Measurements from ENCODE around the gene PDZRN4. TPM values are rescaled to one million over a fixed set of nuclear protein-coding genes. Genes with fewer than 3 reads are reported as not detected.

Gene PDZRN4
- total RNA-seq, 4 donors from 2014 or later, result 4.2 to 12.9 (median 8.0) TPM

- H3K9me3 ChIP-seq, result no peaks in the 10 kb centered on the region
- no peak overlapping the region for H3K27ac ChIP-seq
- TF ChIP-seq POLR2AphosphoS5 (IDR thresholded peaks at IDR 0.05) (no peak), EP300 (IDR thresholded peaks at IDR 0.05; ENCODE audit: low read depth) (no peak)
- TF ChIP-seq, protein P1, sequence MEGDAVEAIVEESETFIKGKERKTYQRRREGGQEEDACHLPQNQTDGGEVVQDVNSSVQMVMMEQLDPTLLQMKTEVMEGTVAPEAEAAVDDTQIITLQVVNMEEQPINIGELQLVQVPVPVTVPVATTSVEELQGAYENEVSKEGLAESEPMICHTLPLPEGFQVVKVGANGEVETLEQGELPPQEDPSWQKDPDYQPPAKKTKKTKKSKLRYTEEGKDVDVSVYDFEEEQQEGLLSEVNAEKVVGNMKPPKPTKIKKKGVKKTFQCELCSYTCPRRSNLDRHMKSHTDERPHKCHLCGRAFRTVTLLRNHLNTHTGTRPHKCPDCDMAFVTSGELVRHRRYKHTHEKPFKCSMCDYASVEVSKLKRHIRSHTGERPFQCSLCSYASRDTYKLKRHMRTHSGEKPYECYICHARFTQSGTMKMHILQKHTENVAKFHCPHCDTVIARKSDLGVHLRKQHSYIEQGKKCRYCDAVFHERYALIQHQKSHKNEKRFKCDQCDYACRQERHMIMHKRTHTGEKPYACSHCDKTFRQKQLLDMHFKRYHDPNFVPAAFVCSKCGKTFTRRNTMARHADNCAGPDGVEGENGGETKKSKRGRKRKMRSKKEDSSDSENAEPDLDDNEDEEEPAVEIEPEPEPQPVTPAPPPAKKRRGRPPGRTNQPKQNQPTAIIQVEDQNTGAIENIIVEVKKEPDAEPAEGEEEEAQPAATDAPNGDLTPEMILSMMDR (IDR thresholded peaks at IDR 0.05), result no peak
- H3K36me3 ChIP-seq, result no peaks in the 10 kb centered on the region
- no peaks in the 10 kb centered on the region for H3K27me3 ChIP-seq
- DNase-seq, result no peak
- in situ Hi-C loops (cut with MboI; ENCODE audit: low pct_ligation_motif_present in 1 of 4, low pct_unique_long_range_greater_than_20kb in 1 of 4, low sequenced_read_pairs in 3 of 4), result no loop called here
- intact Hi-C loops (cut with DNase I; ENCODE audit: low total_unique reads), result no loop called here
- no peak overlapping the region for H3K4me3 ChIP-seq
- WGBS, 2 donors (ENCODE audit: low coverage in 1 of 2), result 60 to 68% methylated on average over 1 to 7 of the region's 7 CpGs
- peaks cover 0 to 5% (median 0%) of the 10 kb centered on the region in 4 donors for H3K4me1 ChIP-seq
Observed at GRCh38 chr12:41468756-41469155, 280.6 kb downstream of the PDZRN4 start.

- no peak overlapping the region for H3K27ac ChIP-seq
- H3K36me3 ChIP-seq, result no peaks in the 10 kb centered on the region
- TF ChIP-seq POLR2A (IDR thresholded peaks at IDR 0.05) (no peak), POLR2AphosphoS5 (IDR thresholded peaks at IDR 0.05) (no peak), EP300 (IDR thresholded peaks at IDR 0.05; ENCODE audit: low read depth) (no peak)
- TF ChIP-seq, protein P1 (IDR thresholded peaks at IDR 0.05), result no peak
- intact Hi-C loops (cut with DNase I; ENCODE audit: low total_unique reads), result no loop called here
- no peaks in the 10 kb centered on the region for H3K27me3 ChIP-seq
- in situ Hi-C loops (cut with MboI; ENCODE audit: low pct_ligation_motif_present in 1 of 4, low pct_unique_long_range_greater_than_20kb in 1 of 4, low sequenced_read_pairs in 3 of 4), result no loop called here
- no peaks in the 10 kb centered on the region for H3K4me1 ChIP-seq
- no peak overlapping the region for H3K4me3 ChIP-seq
- WGBS, 2 donors (ENCODE audit: low coverage in 1 of 2), result 60 to 76% methylated on average over 1 of the region's 1 CpG
- DNase-seq, result no peak
- H3K9me3 ChIP-seq, result no peaks in the 10 kb centered on the region
Observed at GRCh38 chr12:41473441-41473840, 285.3 kb downstream of the PDZRN4 start.

GRCh38 chr12:41474001-41474400, 285.9 kb downstream of the PDZRN4 start:
- H3K9me3 ChIP-seq, result no peaks in the 10 kb centered on the region
- no peak overlapping the region for H3K4me3 ChIP-seq
- intact Hi-C loops (cut with DNase I; ENCODE audit: low total_unique reads) (no loop called here), in situ Hi-C loops (cut with MboI; ENCODE audit: low pct_ligation_motif_present in 1 of 4, low pct_unique_long_range_greater_than_20kb in 1 of 4, low sequenced_read_pairs in 3 of 4) (no loop called here)
- DNase-seq, result no peak
- no peaks in the 10 kb centered on the region for H3K27me3 ChIP-seq
- H3K27ac ChIP-seq, result no peak overlapping the region
- H3K4me1 ChIP-seq, result no peaks in the 10 kb centered on the region
- no peaks in the 10 kb centered on the region for H3K36me3 ChIP-seq
- TF ChIP-seq POLR2A (IDR thresholded peaks at IDR 0.05) (no peak), POLR2AphosphoS5 (IDR thresholded peaks at IDR 0.05) (no peak), EP300 (IDR thresholded peaks at IDR 0.05; ENCODE audit: low read depth) (no peak)
- TF ChIP-seq, protein P1 (IDR thresholded peaks at IDR 0.05), result no peak
- 42 to 63% methylated on average over 1 of the region's 1 CpG for WGBS, 2 donors (ENCODE audit: low coverage in 1 of 2)

GRCh38 chr12:41476499-41477439, 288.6 kb downstream of the PDZRN4 start:
- H3K4me1 ChIP-seq, result no peaks in the 10 kb centered on the region
- no peak for TF ChIP-seq POLR2AphosphoS5 (IDR thresholded peaks at IDR 0.05)
- TF ChIP-seq POLR2A (IDR thresholded peaks at IDR 0.05), result no peak
- no peak for TF ChIP-seq EP300 (IDR thresholded peaks at IDR 0.05; ENCODE audit: low read depth)
- TF ChIP-seq, protein P1 (IDR thresholded peaks at IDR 0.05), result no peak
- no peak overlapping the region for H3K4me3 ChIP-seq
- H3K27me3 ChIP-seq, result no peaks in the 10 kb centered on the region
- H3K36me3 ChIP-seq, result no peaks in the 10 kb centered on the region
- H3K27ac ChIP-seq, result no peak overlapping the region
- no peak for DNase-seq
- no peaks in the 10 kb centered on the region for H3K9me3 ChIP-seq
- intact Hi-C loops (cut with DNase I; ENCODE audit: low total_unique reads), result no loop called here
- 75 to 76% methylated on average over 6 to 8 of the region's 8 CpGs for WGBS, 2 donors (ENCODE audit: low coverage in 1 of 2)
- in situ Hi-C loops (cut with MboI; ENCODE audit: low pct_ligation_motif_present in 1 of 4, low pct_unique_long_range_greater_than_20kb in 1 of 4, low sequenced_read_pairs in 3 of 4), result no loop called here
